A549 treated with dexamethasone at 1 μM for 4 hours (cell line): ENCODE measurements around the gene EIF2B1. TPM values are rescaled to one million over a fixed set of nuclear protein-coding genes. Genes with fewer than 3 reads are reported as not detected.

Source experiments
- total RNA-seq: library from RNA; stranded (reverse); fragments of 200-300 nt; extraction: Qiagen RNA extraction; gene quantifications from 5 replicates; pipeline ENCODE4 v1.2.3, GENCODE V29; 2022

The EIF2B1 gene
- 31.5 to 38.0 TPM (median 33.1 TPM) in 5 replicates for total RNA-seq

DNA sequence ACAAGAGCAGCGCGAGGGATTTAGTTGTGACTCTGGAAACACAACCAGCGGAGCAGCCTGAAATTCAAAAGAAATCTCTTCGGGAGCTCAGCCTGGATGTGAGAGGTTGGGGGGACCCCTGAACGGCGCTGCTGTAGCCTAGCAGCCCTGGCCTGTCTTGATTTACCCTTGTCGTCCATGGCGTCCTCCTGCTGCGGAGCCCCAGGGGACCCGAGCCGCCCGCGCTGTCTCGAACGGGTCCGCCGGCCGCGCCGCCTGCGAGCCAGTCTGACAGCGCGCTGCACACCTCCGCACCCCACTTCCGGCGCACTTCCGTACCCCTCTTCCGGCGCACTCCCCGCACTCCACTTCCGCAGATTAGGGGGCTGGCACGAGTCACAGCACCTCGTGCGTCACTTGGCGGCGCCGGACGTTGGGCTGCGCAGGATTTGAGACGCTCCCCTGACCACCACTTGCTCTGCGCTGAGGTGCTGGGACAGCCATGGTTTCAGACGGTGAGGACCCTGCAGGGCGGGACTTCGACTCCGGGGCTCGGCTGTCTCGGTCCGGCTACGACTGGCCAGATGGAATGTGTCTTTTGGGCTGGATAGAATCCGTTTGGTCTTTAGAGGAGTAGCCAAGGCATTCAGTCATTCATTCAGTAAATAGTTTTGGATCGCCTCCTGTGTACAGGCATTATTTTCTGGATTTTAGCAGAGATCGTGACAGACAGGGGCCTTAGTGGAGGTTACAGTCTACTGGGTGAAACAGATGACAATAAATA, at the start of gene EIF2B1, which contains the start of gene GTF2H3:
Gene EIF2B1 (minus strand): TSS at position 308 of the 763 bp plus-strand sequence. CDS start 129 bp downstream, at position 179.
Gene GTF2H3 (plus strand): TSS at position 451 of the 763 bp plus-strand sequence. CDS start 31 bp downstream, at position 482.

GRCh38 chr12:123670882-123671728, 37.6 kb upstream of the EIF2B1 start, which contains the start of gene TCTN2:
TSS of gene TCTN2 (plus strand) at chr12:123671113. CDS start at chr12:123671241, 128 bp downstream.

DNA sequence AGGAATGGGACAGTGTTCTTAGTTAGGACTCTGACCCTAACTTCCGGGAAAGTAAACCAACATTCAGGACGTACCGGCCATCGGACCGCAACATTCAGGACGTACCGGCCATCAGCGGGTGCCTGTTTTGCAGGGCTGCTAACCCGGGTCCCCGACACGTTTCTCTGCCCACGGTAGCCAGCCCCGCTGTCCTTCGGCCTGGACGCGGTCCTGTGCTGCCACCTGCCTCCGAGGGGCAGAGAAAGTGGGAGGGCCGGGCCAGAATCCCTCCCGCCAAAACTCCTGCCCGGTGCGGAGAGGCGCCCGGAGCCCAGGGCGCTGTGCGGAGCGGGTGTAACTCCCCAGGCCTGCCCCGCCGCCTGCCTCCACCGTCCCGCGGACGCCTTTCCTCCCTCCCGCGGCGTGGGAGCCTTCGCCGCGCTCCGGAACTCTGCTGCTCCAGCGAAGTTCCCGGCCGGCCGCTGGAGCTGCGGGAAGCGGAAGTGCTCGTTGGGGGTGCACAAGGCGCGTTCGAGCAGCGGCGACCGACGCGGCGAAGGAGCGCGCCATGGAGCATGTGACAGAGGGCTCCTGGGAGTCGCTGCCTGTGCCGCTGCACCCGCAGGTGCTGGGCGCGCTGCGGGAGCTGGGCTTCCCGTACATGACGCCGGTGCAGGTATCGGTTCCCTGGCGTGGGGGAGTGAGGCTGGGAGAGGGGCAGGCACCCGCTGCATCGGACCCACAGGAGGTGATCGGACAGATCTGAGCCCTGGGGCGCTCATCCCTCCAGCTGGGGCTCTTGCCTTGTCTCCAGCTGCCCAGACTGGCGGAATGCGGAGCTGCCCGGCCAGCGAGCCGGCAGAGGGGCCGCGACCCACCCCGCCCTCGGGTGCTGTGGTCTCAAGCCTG, 31.6 kb downstream of the EIF2B1 start, which contains the start of gene DDX55:
Gene DDX55 (plus strand): TSS at position 498 of the 888 bp plus-strand sequence. CDS start 50 bp downstream, at position 548.

Other genes starting within 250 kb of the EIF2B1 start
- 46.3 to 69.2 TPM (median 62.1 TPM) in 5 replicates for gene KMT5A, start 249.6 kb downstream of the EIF2B1 start, total RNA-seq
- 1.5 to 1.6 TPM (median 1.5 TPM) in 5 replicates for gene RILPL2, start 197.0 kb downstream of the EIF2B1 start, total RNA-seq
- gene SNRNP35, start 175.5 kb downstream of the EIF2B1 start, total RNA-seq, result 20.6 to 21.4 TPM (median 21.2 TPM) in 5 replicates
- 8.8 to 15.1 TPM (median 12.5 TPM) in 5 replicates for gene RILPL1, start 100.0 kb downstream of the EIF2B1 start, total RNA-seq
- 166 to 233 TPM (median 214 TPM) in 5 replicates for gene TMED2, start 49.1 kb downstream of the EIF2B1 start, total RNA-seq
- 27.0 to 31.2 TPM (median 30.8 TPM) in 5 replicates for gene DDX55, start 31.6 kb downstream of the EIF2B1 start, total RNA-seq
- 25.0 to 33.8 TPM (median 31.4 TPM) in 5 replicates for gene GTF2H3, start 143 bp upstream of the EIF2B1 start, total RNA-seq
- 11.9 to 13.7 TPM (median 13.2 TPM) in 5 replicates for gene TCTN2, start 37.4 kb upstream of the EIF2B1 start, total RNA-seq
- 15.0 to 23.2 TPM (median 21.4 TPM) in 5 replicates for gene ATP6V0A2, start 78.7 kb upstream of the EIF2B1 start, total RNA-seq
- gene DNAH10, start 128.6 kb upstream of the EIF2B1 start, total RNA-seq, result 0.18 to 0.38 TPM (median 0.29 TPM) in 5 replicates